ENCODE measurements around the gene FYCO1.
A peak's percentile ranks its signal among the peaks of the same experiment; 100 is the strongest.

Gene FYCO1

GRCh38 chr3:45915518-45916231 lies 79.9 kb downstream of the FYCO1 start:
- DNase-seq (ENCODE audit: low read depth in 3 of 3), result peak; percentile 49 to 81 (median 49)

GRCh38 chr3:45915059-45915439 lies 80.6 kb downstream of the FYCO1 start:
- no peak for DNase-seq (ENCODE audit: low read depth in 3 of 3)

- no peak for DNase-seq (ENCODE audit: low read depth in 3 of 3)
Observed at GRCh38 chr3:45914362-45915058, 81.1 kb downstream of the FYCO1 start.

GRCh38 chr3:45912435-45912834 lies 83.2 kb downstream of the FYCO1 start:
- no peak for DNase-seq (ENCODE audit: low read depth in 3 of 3)

- no peak for DNase-seq (ENCODE audit: low read depth in 3 of 3)
Observed at GRCh38 chr3:45911511-45912226, 84.0 kb downstream of the FYCO1 start.

GRCh38 chr3:45910892-45911291 lies 84.7 kb downstream of the FYCO1 start:
- no peak for DNase-seq (ENCODE audit: low read depth in 3 of 3)

GRCh38 chr3:45909542-45909941 lies 86.1 kb downstream of the FYCO1 start:
- no peak for DNase-seq (ENCODE audit: low read depth in 3 of 3)

- DNase-seq (ENCODE audit: low read depth in 3 of 3), result no peak
Observed at GRCh38 chr3:45908761-45909160, 86.9 kb downstream of the FYCO1 start.

- peak in 1 of 3 experiments; percentile 7 for DNase-seq (ENCODE audit: low read depth in 3 of 3)
Observed at GRCh38 chr3:45907769-45908705, 87.6 kb downstream of the FYCO1 start.

GRCh38 chr3:45906681-45907407 lies 88.8 kb downstream of the FYCO1 start:
- DNase-seq (ENCODE audit: low read depth in 3 of 3), result no peak

GRCh38 chr3:45905755-45906154 lies 89.9 kb downstream of the FYCO1 start:
- no peak for DNase-seq (ENCODE audit: low read depth in 3 of 3)

GRCh38 chr3:45904931-45905330 lies 90.7 kb downstream of the FYCO1 start:
- DNase-seq (ENCODE audit: low read depth in 3 of 3), result no peak

- DNase-seq (ENCODE audit: low read depth in 3 of 3), result no peak
Observed at GRCh38 chr3:45896956-45897355, 98.7 kb downstream of the FYCO1 start.

- no peak for DNase-seq (ENCODE audit: low read depth in 3 of 3)
Observed at GRCh38 chr3:45895686-45896468, 99.7 kb downstream of the FYCO1 start.

GRCh38 chr3:45894015-45894414 lies 101.6 kb downstream of the FYCO1 start:
- no peak for DNase-seq (ENCODE audit: low read depth in 3 of 3)

GRCh38 chr3:45892161-45892560 lies 103.5 kb downstream of the FYCO1 start:
- DNase-seq (ENCODE audit: low read depth in 3 of 3), result no peak

GRCh38 chr3:45890405-45890804 lies 105.2 kb downstream of the FYCO1 start:
- DNase-seq (ENCODE audit: low read depth in 3 of 3), result no peak

GRCh38 chr3:45889337-45889736 lies 106.3 kb downstream of the FYCO1 start:
- no peak for DNase-seq (ENCODE audit: low read depth in 3 of 3)

- no peak for DNase-seq (ENCODE audit: low read depth in 3 of 3)
Observed at GRCh38 chr3:45887759-45888511, 107.7 kb downstream of the FYCO1 start.

All from stimulated activated CD4-positive, alpha-beta T cell treated with anti-CD3 and anti-CD28 coated beads, TNF-alpha, amount 100 ng/mL, for 24 hours (primary cell).